ENCODE measurements around the gene CTNNA3.

Gene CTNNA3

GRCh38 chr10:66860376-66860945, 835.5 kb downstream of the CTNNA3 start:
- no peak for DNase-seq (ENCODE audit: low spot score)

- DNase-seq (ENCODE audit: low spot score) = no peak
Measured at GRCh38 chr10:66852811-66853210, 843.2 kb downstream of the CTNNA3 start.

- no peak for DNase-seq (ENCODE audit: low spot score)
Measured at GRCh38 chr10:66848856-66849255, 847.1 kb downstream of the CTNNA3 start.

GRCh38 chr10:66844176-66844942, 851.6 kb downstream of the CTNNA3 start:
- no peak for DNase-seq (ENCODE audit: low spot score)

GRCh38 chr10:66843396-66843795, 852.6 kb downstream of the CTNNA3 start:
- DNase-seq (ENCODE audit: low spot score) = no peak

- no peak for DNase-seq (ENCODE audit: low spot score)
Measured at GRCh38 chr10:66842867-66843266, 853.1 kb downstream of the CTNNA3 start.

- no peak for DNase-seq (ENCODE audit: low spot score)
Measured at GRCh38 chr10:66842371-66842770, 853.6 kb downstream of the CTNNA3 start.

- no peak for DNase-seq (ENCODE audit: low spot score)
Measured at GRCh38 chr10:66838656-66839055, 857.3 kb downstream of the CTNNA3 start.

- no peak for DNase-seq (ENCODE audit: low spot score)
Measured at GRCh38 chr10:66837990-66838389, 858.0 kb downstream of the CTNNA3 start.

GRCh38 chr10:66837335-66837734, 858.7 kb downstream of the CTNNA3 start:
- DNase-seq (ENCODE audit: low spot score) = no peak

GRCh38 chr10:66836771-66837170, 859.2 kb downstream of the CTNNA3 start:
- DNase-seq (ENCODE audit: low spot score) = no peak

- DNase-seq (ENCODE audit: low spot score) = no peak
Measured at GRCh38 chr10:66836057-66836456, 859.9 kb downstream of the CTNNA3 start.

- no peak for DNase-seq (ENCODE audit: low spot score)
Measured at GRCh38 chr10:66835400-66835799, 860.6 kb downstream of the CTNNA3 start.

GRCh38 chr10:66834802-66835201, 861.2 kb downstream of the CTNNA3 start:
- no peak for DNase-seq (ENCODE audit: low spot score)

- no peak for DNase-seq (ENCODE audit: low spot score)
Measured at GRCh38 chr10:66833861-66834260, 862.1 kb downstream of the CTNNA3 start.

- no peak for DNase-seq (ENCODE audit: low spot score)
Measured at GRCh38 chr10:66832781-66833422, 863.1 kb downstream of the CTNNA3 start.

GRCh38 chr10:66828957-66829356, 867.0 kb downstream of the CTNNA3 start:
- DNase-seq (ENCODE audit: low spot score) = no peak

GRCh38 chr10:66827353-66827752, 868.6 kb downstream of the CTNNA3 start:
- DNase-seq (ENCODE audit: low spot score) = no peak

- DNase-seq (ENCODE audit: low spot score) = no peak
Measured at GRCh38 chr10:66823301-66823700, 872.7 kb downstream of the CTNNA3 start.

- no peak for DNase-seq (ENCODE audit: low spot score)
Measured at GRCh38 chr10:66822801-66823200, 873.2 kb downstream of the CTNNA3 start.

- no peak for DNase-seq (ENCODE audit: low spot score)
Measured at GRCh38 chr10:66819691-66820090, 876.3 kb downstream of the CTNNA3 start.

- DNase-seq (ENCODE audit: low spot score) = no peak
Measured at GRCh38 chr10:66813122-66813521, 882.9 kb downstream of the CTNNA3 start.

- no peak for DNase-seq (ENCODE audit: low spot score)
Measured at GRCh38 chr10:66811211-66811610, 884.8 kb downstream of the CTNNA3 start.
